Keratinocyte (primary cell): ENCODE measurements around the gene SAYSD1. TPM values are rescaled to one million over a fixed set of nuclear protein-coding genes. Genes with fewer than 3 reads are reported as not detected.

Experiments used
- DNase-seq: peaks from one replicate; pipeline ENCODE4 v3.0.0-alpha.2; 2011; ENCODE audit warnings: low read depth, missing footprints, low spot score
- FAIRE-seq: peaks from 2 replicates; lab custom pipeline; 2011; peaks lifted over from hg19 to GRCh38; lab: Jason Lieb, UNC
- H2AFZ ChIP-seq: 2 replicates; pipeline ENCODE4 v1.6.0; 2012; ENCODE audit warnings: low read length, control low read depth, inconsistent platforms; ENCODE audit not compliant: control insufficient read depth
- H3K27ac ChIP-seq: 2 replicates; pipeline ENCODE4 v1.5.1; 2011; ENCODE audit warnings: low read length; ENCODE audit not compliant: control insufficient read depth, insufficient read depth
- H3K27me3 ChIP-seq: 3 replicates; pipeline ENCODE4 v1.6.0; 2011; ENCODE audit warnings: low read length; ENCODE audit not compliant: control insufficient read depth, insufficient read depth; ENCODE audit errors: extremely low read depth
- H3K36me3 ChIP-seq, 2 experiments: 2 replicates in 1 of 2; 3 replicates in 1 of 2; pipeline ENCODE4 v1.5.1; 2011; ENCODE audit warnings: low read length in 2 of 2, mild to moderate bottlenecking in 1 of 2; ENCODE audit not compliant: control insufficient read depth in 2 of 2, insufficient read depth in 2 of 2; ENCODE audit errors: extremely low read depth in 1 of 2
- H3K4me1 ChIP-seq: 3 replicates; pipeline ENCODE4 v1.5.1; 2011; ENCODE audit warnings: low read length; ENCODE audit not compliant: control insufficient read depth, insufficient read depth; ENCODE audit errors: extremely low read depth
- H3K4me2 ChIP-seq: 3 replicates; pipeline ENCODE4 v1.6.0; 2011; ENCODE audit warnings: low read depth, low read length; ENCODE audit not compliant: control insufficient read depth, insufficient read depth; ENCODE audit errors: extremely low read depth
- H3K4me3 ChIP-seq, 3 experiments: fragments of 200-600 bp in 1 of 3; sonication (generic) in 1 of 3; 2 replicates in 2 of 3; 3 replicates in 1 of 3; pipeline ENCODE4 v1.5.1; 2011 to 2016; ENCODE audit warnings: low read length in 3 of 3, mild to moderate bottlenecking in 3 of 3, control low read depth in 2 of 3, inconsistent platforms in 1 of 3, low read depth in 1 of 3, mixed read lengths in 1 of 3, mixed run types in 1 of 3, moderate library complexity in 1 of 3; ENCODE audit not compliant: control insufficient read depth in 2 of 3, insufficient read depth in 2 of 3; ENCODE audit errors: extremely low read depth in 1 of 3
- H3K79me2 ChIP-seq: 2 replicates; pipeline ENCODE4 v1.6.0; 2012; ENCODE audit warnings: low read length; ENCODE audit not compliant: control insufficient read depth, insufficient read depth
- H3K9ac ChIP-seq: 3 replicates; pipeline ENCODE4 v1.6.0; 2011; ENCODE audit warnings: low read length; ENCODE audit not compliant: control insufficient read depth, insufficient read depth; ENCODE audit errors: extremely low read depth
- H3K9me1 ChIP-seq: 3 replicates; pipeline ENCODE4 v1.6.0; 2011; ENCODE audit warnings: low read length; ENCODE audit not compliant: control insufficient read depth, insufficient read depth; ENCODE audit errors: extremely low read depth
- H3K9me3 ChIP-seq: 2 replicates; pipeline ENCODE4 v1.5.1; 2012; ENCODE audit warnings: low read depth, low read length; ENCODE audit not compliant: control insufficient read depth
- H4K20me1 ChIP-seq: 3 replicates; pipeline ENCODE4 v1.6.0; 2011; ENCODE audit warnings: low read length; ENCODE audit not compliant: control insufficient read depth, insufficient read depth; ENCODE audit errors: extremely low read depth
- CTCF ChIP-seq, 3 experiments: IDR thresholded peaks in 1 of 3; conservative IDR thresholded peaks in 1 of 3; optimal IDR thresholded peaks in 1 of 3; 2 replicates in 2 of 3; 3 replicates in 1 of 3; pipeline versions ENCODE3 to v1.5.1; 2011; ENCODE audit warnings: low read length in 3 of 3, mild to moderate bottlenecking in 3 of 3, moderate library complexity in 2 of 3, control low read depth in 1 of 3, inconsistent platforms in 1 of 3; ENCODE audit not compliant: insufficient read depth in 2 of 3; ENCODE audit errors: extremely low read depth in 1 of 3
- EZH2 ChIP-seq: IDR thresholded peaks from one replicate; pipeline ENCODE4 v1.6.1; 2012; ENCODE audit warnings: inconsistent platforms, mild to moderate bottlenecking, low read length, moderate library complexity
- dilution Hi-C: fragments of 300-500 bp; cut with MboI; formaldehyde crosslinking; loops from one replicate; pipeline ENCODE4 v1.7.0; 2020; ENCODE audit warnings: low sequenced_read_pairs; ENCODE audit not compliant: extremely low pct_ligation_motif_present
- polyA plus RNA-seq, 5 experiments: library from polyadenylated mRNA; depleted of rRNA in 3 of 5; stranded (reverse) in 3 of 5; stranded (forward) in 1 of 5; unstranded in 1 of 5; fragments of >200 nt; gene quantifications; 1 replicate in 1 of 5; 2 replicates in 3 of 5; 3 replicates in 1 of 5; pipeline versions ENCODE4 v1.2.1 to v1.2.3, GENCODE V29; 2011 to 2012; ENCODE audit warnings: missing spikeins in 2 of 5, low read depth in 1 of 5, low replicate concordance in 1 of 5

Gene SAYSD1
- polyA plus RNA-seq, 1 donor (not counting 4 experiments of a cell fraction or from before 2014, with no cell fraction given), result 8.4 TPM

GRCh38 chr6:39102821-39103136 lies 12.2 kb downstream of the SAYSD1 start:
- Histone ChIP-seq H3K9ac (no peak overlapping the region), H3K36me3 (no peaks in the 10 kb centered on the region), H3K27ac (no peak overlapping the region), H3K4me1 (no peaks in the 10 kb centered on the region), H3K27me3 (no peaks in the 10 kb centered on the region), H3K4me2 (no peak overlapping the region), H3K4me3 (no peak overlapping the region), H3K9me1 (no peaks in the 10 kb centered on the region), H4K20me1 (no peaks in the 10 kb centered on the region), H3K79me2 (no peaks in the 10 kb centered on the region), H2AFZ (no peak overlapping the region), H3K9me3 (no peaks in the 10 kb centered on the region)
- DNase-seq (no peak), FAIRE-seq (no peak)
- dilution Hi-C loops, result no loop called here
- no peak for TF ChIP-seq EZH2
- TF ChIP-seq CTCF (optimal IDR thresholded peaks at IDR 0.05 in 1 of 3, IDR thresholded peaks at IDR 0.05 in 1 of 3, conservative IDR thresholded peaks at IDR 0.05 in 1 of 3; ENCODE audit: extremely low read depth in 1 of 3, insufficient read depth in 2 of 3, low read length in 3 of 3), result no peak

- Histone ChIP-seq H3K4me3 (no peak overlapping the region), H4K20me1 (no peaks in the 10 kb centered on the region), H3K4me1 (no peaks in the 10 kb centered on the region), H3K79me2 (no peaks in the 10 kb centered on the region), H3K9me1 (no peaks in the 10 kb centered on the region), H3K27ac (no peak overlapping the region), H3K4me2 (no peak overlapping the region), H2AFZ (no peak overlapping the region), H3K9me3 (no peaks in the 10 kb centered on the region), H3K9ac (no peak overlapping the region), H3K36me3 (no peaks in the 10 kb centered on the region), H3K27me3 (no peaks in the 10 kb centered on the region)
- dilution Hi-C loops, result no loop called here
- FAIRE-seq (no peak), DNase-seq (no peak)
- TF ChIP-seq EZH2 (no peak), CTCF (optimal IDR thresholded peaks at IDR 0.05 in 1 of 3, IDR thresholded peaks at IDR 0.05 in 1 of 3, conservative IDR thresholded peaks at IDR 0.05 in 1 of 3; ENCODE audit: extremely low read depth in 1 of 3, insufficient read depth in 2 of 3, low read length in 3 of 3) (no peak)
Measured at GRCh38 chr6:39102071-39102820, 12.7 kb downstream of the SAYSD1 start.
